Measurements from ENCODE around the gene NDUFV2.

GRCh38 chr18:9055185-9055584, 47.3 kb upstream of the NDUFV2 start:
- TF ChIP-seq, protein P1, sequence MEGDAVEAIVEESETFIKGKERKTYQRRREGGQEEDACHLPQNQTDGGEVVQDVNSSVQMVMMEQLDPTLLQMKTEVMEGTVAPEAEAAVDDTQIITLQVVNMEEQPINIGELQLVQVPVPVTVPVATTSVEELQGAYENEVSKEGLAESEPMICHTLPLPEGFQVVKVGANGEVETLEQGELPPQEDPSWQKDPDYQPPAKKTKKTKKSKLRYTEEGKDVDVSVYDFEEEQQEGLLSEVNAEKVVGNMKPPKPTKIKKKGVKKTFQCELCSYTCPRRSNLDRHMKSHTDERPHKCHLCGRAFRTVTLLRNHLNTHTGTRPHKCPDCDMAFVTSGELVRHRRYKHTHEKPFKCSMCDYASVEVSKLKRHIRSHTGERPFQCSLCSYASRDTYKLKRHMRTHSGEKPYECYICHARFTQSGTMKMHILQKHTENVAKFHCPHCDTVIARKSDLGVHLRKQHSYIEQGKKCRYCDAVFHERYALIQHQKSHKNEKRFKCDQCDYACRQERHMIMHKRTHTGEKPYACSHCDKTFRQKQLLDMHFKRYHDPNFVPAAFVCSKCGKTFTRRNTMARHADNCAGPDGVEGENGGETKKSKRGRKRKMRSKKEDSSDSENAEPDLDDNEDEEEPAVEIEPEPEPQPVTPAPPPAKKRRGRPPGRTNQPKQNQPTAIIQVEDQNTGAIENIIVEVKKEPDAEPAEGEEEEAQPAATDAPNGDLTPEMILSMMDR (IDR thresholded peaks at IDR 0.05; ENCODE audit: low read length), result peak; percentile 42; the same call in 1 of the 2 replicates
- no peak for TF ChIP-seq EZH2 (IDR thresholded peaks at IDR 0.05; ENCODE audit: borderline replicate concordance, low read length)

Data from OCI-LY1 (cell line).